ENCODE data around the gene KRT3.

The KRT3 gene

DNA sequence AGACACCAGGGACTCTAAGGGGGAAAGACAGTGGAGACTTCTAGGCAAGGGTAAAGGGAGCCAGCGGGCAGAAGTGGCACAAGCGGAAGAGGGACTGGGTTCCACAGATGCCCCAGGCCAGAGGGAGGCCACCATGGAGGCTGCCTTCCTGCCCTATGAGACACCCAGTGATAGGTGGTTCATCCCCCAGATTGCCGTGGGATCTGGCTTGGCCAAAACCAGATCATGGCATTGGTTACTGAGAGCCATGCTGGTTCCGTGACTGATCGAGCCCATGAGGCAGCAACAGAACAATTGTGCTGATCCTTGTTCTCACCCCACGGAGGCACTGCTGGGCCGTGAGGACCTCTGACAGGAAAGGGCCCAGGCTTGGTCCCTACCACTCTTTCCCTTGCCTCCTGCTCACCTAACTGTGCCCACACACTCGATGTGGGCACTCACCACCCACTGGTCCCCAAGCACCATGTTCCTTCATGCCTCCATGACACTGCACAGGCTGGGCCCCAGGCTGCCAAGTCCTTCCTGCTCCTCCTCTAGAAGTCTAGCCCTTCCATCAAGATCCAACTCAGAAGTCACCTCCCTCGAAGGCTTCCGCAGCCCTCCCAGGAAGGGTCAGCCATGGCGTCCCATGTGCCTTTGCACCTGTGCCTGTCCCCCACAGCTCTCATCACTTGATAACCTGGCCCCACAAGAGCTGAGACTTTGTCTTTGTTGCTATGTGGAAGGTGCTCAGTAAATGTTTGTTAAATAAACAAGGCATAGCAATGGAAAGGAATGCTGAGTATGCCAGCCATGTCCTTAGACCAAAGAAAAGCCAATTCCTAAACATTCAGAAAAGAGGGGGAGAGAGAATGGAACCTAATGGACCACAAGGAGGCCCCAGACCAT is 30.9 kb upstream of the KRT3 start:
- DNase-seq, result no peak

DNA sequence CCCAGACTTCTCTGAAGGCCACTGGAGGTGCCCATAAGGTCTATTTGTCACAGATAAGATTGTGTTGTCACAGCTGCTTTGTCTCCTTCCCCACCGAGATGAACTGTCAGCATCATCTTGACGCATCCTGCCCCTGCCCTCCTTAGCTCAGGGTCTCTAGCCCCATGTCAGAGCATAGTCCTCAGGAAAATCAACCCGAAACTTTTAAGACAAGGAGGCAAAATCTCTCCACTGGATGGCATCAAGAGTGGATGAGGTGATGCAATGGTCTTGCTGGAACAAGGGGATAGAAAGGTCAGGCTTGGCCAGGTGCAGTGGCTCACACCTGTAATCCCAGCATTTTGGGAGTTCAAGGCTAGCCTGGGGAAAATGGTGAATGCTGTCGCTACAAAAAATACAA is 30.0 kb upstream of the KRT3 start:
- no peak for DNase-seq

DNA sequence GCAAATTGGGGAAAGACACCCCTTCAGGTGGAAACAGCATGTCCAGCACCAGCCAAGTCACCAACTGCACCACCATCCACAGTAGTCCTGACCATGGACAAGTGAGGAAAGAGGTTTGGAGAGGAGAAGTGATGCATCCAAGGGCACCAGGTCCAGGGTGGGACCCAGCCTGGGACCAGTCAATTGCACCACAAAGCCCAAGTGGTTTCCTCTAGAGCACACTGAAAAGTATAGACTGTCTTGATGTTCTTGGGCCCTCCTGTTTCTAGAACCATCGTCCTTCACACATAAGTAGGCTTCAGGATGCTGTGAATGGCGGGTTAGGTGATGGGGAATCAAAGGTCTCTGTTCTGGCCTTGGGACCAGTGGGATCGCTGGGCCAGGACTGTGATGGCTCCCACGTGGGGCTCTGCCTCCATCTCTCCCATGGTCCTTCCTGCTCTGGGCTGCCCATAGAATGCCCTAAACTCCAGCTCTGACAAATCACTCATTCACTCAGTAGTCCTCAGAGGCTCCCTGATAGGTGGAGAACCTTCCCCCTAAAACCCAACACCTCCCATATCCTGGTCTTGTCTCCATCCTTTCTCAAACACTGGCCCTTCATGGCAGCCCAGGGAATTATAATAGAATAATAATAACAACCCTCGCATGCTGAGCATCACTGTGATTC is 29.0 kb upstream of the KRT3 start:
- no peak for DNase-seq

DNA sequence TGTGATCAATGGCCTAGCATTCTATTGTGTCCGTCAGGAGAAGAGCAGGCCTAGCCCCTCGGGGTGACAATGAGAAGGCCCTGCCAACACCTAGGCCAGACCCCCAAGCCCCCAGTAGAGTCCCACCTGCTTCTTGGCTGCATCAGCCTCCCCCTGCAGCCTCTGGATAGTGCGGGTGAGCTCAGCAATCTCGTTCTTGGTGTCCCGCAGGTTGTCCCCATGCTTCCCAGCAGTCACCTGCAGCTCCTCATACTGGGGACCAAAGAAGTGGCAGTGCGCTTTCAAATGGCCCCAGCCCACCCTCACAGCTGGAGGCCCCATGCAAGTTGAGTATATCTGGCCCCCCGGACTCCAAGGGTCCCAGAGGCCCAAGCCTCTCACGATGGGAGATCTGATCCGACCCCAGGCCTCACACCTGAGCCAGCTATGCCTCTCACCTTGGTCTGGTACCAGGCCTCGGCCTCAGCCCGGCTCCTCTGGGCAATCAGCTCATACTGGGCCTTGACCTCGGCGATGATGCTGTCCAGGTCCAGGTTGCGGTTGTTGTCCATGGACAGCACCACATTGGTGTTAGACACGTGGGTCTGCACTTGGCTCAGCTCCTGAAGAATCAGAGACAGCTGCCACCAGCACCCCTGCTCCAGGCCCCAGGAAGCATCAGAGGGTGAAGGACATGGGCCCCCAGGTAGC is 28.0 kb upstream of the KRT3 start:
- DNase-seq, result no peak

DNA sequence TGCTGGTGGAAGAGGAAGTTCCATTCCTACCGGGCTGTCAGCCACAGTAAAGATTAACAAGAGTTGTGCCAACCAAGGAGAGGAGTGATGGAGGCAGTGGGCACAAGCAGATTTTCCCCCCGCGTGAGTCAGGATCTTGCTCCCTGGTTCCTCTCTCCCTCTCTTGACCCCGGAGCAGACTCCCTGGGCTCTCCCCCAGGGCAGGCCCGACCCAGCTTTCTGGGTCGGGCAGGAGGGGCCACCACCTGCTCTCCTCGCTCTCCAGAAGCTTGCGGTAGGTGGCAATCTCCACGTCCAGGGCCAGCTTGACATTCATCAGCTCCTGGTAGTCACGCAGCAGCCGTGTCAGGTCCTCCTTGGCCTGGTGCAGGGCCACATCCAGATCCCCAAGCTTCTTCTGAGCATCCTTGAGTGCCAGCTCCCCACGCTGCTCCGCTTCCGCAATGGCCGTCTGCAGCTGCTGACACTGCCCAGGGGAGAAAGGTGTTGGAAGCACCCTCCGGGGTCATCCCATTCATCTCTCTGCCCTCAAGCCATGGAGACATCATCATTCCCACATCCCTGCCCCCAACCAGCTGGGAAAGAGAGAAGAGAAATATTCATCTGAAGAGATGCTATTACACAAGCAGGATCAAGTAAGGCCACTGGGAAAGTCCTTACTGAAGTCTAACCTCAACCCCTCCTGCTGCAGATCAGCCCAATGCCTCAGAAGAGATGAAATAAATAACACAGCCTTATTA is 27.0 kb upstream of the KRT3 start:
- no peak for DNase-seq

DNA sequence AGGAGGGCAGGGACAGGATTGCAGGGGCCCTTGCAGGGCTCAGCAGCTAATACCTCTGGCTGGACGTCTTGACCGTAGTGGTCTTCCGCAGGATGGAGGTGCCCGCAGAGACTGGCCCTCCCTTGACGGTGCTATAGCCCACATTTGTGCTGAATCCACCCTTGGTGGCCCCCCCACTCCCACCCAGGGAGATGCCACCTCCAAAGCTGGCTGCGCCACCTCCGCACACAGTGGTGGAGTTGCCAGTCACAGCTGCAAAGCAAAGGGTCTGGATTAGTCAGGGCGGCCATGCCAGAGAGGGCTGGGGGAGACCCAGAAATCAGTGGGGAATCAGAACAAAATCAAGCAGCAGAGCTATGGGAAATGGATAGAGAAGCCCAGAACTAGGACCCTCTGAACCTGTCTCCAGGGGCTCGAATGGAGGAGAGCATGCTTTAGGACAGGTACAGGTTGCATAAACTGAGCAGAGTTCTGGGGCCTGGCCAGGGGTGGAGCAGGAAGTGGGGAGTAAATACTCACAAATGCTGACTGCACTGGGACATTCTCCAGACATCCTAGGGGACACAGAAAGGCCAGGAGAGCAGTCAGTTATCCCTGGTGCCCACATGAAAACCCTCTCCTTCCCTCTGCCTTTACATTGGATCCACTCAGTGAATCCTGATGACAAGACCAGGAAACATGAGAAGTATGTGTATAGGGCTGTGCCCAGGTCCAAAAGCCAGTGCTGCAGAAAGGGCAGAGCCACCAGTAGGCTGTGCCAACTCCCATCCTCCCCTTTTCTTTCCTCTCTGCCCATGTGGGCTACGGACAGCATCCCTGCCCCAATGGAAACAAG is 26.1 kb upstream of the KRT3 start:
- no peak for DNase-seq

DNA sequence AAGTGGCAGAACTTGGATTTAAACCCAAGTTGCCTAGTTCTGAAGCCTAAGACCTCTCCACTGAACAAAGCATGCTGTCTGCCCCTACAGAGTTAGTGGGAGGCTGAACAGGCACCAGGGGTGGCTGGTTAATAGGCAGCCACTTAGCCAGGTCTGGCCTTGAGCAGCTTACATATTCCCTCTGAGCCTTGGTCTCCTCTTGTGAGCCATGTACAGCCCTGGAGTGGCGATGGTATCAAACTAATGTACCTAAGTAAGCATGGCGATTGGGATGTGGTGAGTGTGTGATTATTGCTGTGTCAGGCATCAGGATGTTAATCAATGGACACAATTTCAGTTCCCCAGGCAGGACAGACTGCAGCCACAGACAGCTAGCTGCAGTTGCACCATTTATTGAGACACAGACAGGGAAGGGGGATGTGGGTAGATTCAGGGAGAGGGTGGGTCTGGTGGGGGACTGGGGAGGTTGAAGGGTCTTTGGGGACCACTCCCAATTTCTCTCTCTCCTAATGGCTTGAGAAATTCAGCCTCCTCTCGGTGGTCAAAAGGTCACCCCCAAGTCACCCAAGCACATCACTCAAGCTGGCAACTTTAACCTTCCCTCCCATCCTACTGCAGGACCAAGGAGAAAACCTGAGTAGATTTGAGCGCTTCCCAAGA is 25.3 kb upstream of the KRT3 start:
- DNase-seq, result no peak

DNA sequence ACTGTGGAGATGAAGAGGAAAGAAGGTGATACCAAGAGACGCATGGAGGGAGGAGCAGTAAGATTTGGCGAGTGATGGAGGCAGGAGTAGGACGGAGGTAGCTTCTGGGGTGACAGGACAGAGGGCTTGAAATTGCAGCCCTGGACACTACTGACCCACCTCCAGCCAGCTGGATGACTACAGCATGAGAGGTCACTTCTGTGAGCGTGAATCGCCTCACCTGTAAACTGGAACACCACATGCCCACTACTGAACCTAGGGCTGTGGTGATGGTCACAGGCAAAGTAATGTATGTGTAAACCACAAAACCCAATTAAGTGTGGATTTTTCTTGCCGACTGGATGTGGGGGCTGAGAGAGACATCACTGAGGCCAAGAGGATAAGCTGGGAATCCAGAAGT is 24.6 kb upstream of the KRT3 start:
- no peak for DNase-seq

DNA sequence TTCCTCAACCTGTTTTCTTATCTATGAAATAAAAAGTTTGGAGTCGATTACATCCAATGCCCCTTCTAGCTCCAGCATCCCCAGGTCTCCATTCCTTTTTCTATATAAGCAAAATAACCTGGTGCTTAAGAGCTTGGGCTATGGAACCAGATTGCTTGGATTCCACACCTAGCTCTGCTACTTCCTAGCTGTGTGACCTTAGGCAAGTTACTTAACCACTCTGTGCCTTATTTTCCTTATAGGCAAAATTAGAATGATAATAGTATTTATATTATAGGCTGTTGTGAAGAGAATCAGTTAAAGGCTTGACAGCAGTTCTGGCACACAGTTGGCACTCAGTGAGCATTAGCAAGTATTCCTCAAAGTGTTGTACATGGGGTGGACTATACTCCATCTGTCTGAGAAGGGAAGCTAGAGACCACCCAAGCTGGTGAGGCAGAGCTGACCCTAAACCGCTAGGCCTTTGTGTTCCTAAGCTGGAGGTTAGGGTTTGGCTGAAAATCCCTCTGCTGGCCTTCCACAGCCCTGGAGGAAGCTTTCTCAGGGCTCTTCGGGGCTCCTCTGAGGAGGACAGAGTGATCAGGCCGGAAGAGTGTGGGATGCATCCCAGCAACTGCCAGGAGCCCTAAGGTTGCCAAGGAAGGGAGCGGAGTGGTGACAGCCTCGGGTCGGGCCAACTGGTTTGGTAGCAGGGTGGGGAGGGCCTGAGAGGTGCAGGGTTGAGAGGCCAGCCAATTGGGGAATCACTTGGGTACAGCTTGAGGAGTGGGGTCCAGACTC is 24.0 kb upstream of the KRT3 start:
- DNase-seq, result no peak

DNA sequence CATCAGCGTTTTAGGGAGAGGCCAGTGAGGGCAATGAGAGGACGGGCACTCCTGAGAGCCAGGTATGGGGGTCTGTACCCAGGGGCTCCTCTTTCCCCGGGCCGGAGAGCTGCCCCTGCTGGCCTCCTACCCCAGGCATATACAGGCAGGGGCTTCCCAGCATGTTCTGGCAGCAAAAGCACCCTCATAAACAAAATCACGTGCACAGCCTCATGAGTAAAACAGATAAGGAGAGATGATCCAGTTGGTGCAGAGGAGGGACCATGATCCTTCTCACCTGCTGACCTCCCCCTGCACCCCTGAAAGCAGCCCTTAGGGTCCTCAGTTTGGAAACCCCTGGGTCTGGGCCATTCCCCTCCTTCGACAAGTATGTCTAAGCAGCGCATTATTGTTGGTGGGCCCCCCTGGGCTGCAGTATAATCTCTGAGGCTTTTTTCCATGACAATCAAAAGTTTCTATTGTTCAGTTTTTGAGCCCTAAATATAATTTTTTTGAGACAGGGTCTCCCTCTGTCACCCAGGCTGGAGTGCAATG is 23.0 kb upstream of the KRT3 start:
- DNase-seq, result no peak

DNA sequence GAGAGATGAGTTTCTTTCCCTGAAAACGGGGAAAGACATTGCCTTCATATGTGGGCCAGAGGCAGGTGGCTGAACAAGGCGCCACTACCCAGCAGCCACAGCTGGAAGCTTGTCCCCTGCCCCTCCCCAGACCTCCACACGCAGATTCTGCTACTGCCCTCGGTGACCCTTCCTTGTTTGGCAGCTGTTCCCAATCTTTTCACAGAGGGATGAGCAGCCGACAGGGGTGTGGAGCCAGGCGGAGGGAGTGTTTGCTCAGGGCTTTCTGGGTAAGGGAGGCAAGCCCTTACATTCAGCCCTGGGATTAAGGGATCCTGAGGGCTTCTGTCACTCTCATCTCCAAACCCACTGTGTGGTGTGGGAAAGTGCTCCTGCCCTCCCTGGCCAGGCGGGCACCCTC is 22.5 kb upstream of the KRT3 start:
- no peak for DNase-seq

DNA sequence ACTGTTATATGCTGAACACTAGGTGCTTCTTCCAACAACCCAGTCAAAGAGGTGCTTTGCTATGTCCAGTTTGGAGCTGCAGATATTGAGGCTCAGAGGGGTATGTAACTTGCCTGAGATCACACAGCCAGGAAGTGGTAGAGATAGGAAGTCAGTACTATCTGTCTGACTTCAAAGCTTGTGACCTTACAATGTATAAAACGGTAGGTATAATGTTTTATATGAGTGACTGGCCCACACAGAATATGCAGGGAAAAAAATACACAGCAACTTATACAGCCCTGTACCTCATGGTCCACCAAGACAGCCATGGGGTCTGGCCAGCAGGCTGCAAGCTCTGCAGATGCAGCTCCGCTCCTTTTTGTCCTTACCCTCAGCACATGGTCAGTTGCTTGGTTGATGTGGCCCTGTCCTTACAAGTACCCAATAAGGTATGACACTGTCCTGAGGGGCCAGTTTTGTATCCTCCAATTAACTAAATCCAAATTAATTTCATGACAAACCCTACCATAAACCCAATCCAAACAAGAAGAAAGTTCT is 21.9 kb upstream of the KRT3 start:
- no peak for DNase-seq

DNA sequence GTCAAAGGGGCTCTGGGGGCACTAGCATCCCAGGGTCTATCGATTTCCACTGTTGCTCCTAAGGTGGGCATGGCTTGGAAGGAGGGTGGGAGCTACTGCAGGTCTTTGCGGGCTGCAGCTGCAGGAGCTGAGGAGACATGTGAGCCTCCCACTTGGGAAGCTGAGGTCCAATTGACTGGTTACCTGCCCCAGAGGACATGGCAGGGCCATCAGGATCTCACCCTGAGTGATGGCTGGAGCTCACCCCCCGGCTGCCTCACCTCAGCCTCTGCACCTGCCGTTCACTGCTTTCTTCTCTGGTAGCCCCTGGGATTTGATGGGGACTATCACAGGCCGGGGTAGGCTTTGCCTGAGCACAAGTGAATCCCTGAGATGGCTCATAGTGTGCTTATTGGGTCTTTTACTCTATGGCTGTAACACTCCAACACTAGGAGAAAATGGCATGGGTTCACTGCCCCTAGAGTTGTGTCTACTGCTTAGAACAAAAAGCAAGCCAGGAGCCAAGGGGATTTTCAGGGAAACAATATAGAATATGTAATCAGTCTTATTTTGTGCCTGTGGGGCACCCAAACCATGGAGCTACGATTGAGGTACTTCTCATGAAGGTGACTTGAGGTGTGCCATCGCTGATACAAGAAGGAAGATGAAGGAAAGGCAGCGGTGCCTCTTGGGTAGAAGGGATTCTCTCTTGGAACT is 21.2 kb upstream of the KRT3 start:
- no peak for DNase-seq

DNA sequence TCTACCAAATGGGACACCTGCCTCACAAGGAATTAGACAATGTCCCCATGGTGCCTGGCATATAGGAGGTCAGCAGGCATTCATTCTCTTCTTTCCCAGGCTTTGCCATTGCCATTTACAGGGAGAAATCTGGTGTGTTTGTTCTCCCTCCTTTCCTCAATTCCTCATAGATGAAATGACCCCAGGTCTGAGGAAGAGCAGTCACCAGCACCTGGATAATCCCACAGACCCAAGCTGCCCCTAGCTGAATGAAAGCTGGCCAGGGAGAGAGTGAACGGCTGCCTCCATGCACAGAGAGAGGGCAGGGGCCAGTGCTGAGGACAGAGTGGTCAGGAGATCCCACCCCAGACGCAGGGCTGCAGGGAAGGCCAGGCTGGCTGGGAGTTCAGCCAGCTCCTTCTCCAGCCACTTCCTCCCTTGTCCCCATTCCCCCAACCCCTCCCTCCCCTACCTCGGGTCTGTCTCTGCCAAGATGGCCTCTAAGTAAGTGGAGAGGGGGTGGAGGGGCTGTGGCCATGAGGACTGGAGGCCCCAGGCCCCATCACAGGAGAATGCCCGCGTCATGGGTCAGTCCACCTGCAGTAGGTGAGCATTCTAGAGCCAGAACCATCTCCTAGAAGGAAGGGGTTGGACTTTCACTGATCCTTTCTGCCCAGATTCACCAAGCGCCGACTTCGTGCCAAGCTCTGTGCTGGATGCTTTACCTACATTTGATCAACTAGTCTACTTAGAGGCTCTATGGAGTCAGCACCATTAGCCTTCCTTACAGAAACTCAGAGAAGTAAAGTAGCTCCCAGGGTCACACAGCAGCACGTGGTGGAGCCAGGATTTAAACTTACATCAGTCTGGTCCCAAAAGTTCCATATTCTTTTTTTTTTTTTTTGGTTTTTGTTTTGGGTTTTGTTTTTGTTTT is 20.0 kb upstream of the KRT3 start:
- DNase-seq, result no peak

DNA sequence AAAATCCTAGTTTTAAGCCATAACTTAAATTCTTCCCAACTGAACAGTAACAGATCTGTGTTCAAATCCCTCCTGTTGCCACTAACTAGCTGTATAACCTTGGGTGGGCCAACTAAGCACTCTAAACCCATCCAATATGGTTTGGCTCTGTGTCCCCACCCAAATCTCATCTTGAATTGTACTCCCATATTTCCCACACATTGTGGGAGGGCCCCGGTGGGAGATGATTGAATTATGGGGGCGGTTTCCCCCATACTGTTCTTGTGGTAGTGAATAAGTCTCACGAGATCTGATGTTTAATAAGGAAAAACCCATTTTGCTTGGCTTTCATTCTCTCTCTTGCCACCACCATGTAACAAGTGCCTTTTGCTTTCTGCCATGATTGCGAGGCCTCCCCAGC is 19.2 kb upstream of the KRT3 start:
- no peak for DNase-seq

DNA sequence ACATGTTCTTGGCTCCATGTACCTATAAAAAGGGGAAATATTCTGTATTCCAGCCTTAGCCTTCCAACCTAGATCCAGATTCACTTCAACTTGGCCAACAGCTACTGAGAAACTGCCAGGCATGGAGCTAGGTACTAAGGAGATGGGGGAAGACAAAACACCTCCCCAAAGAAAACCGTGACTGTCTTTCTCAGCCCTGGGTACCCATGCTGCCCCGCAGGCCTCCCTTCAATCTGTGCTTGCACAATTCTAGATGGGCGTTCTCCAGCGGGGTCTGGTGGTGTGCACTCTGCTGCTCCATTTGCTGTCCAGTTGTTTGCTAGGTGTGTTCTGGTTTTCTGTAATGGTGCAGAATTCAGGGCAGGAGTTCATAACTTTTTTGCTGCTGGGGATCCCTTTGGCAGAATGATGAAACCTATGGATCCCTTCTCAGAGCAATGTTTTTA is 18.8 kb upstream of the KRT3 start:
- DNase-seq, result no peak

DNA sequence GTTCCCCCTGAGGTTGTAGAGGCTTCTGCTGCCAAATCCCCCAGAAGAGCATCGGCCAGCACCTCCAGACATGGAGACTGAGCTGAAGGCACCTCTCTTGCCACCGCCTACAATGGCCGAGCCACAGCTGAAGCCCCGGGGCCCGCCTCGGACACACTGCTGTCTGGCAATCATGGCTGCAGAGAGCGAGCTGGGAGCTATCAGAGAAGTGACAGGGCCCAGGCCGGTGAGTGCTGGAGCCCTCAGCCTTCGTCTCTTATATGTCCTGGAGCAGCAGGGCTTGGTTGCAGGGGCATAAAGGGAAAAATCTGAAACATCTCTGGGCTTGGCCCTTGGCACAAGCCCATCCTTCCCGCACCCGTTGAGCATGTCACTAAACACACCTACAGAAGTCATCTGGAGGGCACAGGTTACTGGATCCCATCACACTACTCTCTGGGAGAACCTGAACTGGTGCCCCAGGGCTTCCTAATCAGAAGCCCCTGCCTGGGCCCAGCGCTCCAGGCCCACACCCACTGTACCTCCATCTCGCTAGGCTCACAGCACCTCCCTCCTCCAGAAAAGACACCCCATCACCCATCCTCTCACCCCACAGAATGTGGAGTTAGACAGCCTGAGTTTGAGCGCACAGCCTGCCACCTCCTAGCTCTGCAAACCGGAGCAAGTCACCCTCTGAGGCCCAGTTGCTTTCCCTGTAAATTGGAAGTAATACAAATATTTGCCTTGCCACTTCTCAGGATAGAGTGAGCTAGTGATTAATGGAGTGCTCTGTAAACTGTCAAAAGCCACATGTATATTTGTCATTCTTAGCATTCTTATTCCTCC is 18.2 kb upstream of the KRT3 start, which contains the start of gene KRT4:
Gene KRT4, minus strand, starts transcription at position 232 of the 825 bp plus-strand sequence. Its CDS starts 58 bp downstream, at position 174.
- DNase-seq, result no peak
